Keratinocyte (primary cell): ENCODE data around the gene TXNL4A. TPM values are rescaled to one million over a fixed set of nuclear protein-coding genes. Genes with fewer than 3 reads are reported as not detected.
A peak's percentile ranks its signal among the peaks of the same experiment; 100 is the strongest.

Experiments used
- DNase-seq: peaks from one replicate; pipeline ENCODE4 v3.0.0-alpha.2; 2011; ENCODE audit warnings: low read depth, missing footprints, low spot score
- FAIRE-seq: peaks from 2 replicates; lab custom pipeline; 2011; peaks lifted over from hg19 to GRCh38; lab: Jason Lieb, UNC
- H2AFZ ChIP-seq: 2 replicates; pipeline ENCODE4 v1.6.0; 2012; ENCODE audit warnings: low read length, control low read depth, inconsistent platforms; ENCODE audit not compliant: control insufficient read depth
- H3K27ac ChIP-seq: 2 replicates; pipeline ENCODE4 v1.5.1; 2011; ENCODE audit warnings: low read length; ENCODE audit not compliant: control insufficient read depth, insufficient read depth
- H3K27me3 ChIP-seq: 3 replicates; pipeline ENCODE4 v1.6.0; 2011; ENCODE audit warnings: low read length; ENCODE audit not compliant: control insufficient read depth, insufficient read depth; ENCODE audit errors: extremely low read depth
- H3K36me3 ChIP-seq, 2 experiments: 2 replicates in 1 of 2; 3 replicates in 1 of 2; pipeline ENCODE4 v1.5.1; 2011; ENCODE audit warnings: low read length in 2 of 2, mild to moderate bottlenecking in 1 of 2; ENCODE audit not compliant: control insufficient read depth in 2 of 2, insufficient read depth in 2 of 2; ENCODE audit errors: extremely low read depth in 1 of 2
- H3K4me1 ChIP-seq: 3 replicates; pipeline ENCODE4 v1.5.1; 2011; ENCODE audit warnings: low read length; ENCODE audit not compliant: control insufficient read depth, insufficient read depth; ENCODE audit errors: extremely low read depth
- H3K4me2 ChIP-seq: 3 replicates; pipeline ENCODE4 v1.6.0; 2011; ENCODE audit warnings: low read depth, low read length; ENCODE audit not compliant: control insufficient read depth, insufficient read depth; ENCODE audit errors: extremely low read depth
- H3K4me3 ChIP-seq, 3 experiments: fragments of 200-600 bp in 1 of 3; sonication (generic) in 1 of 3; 2 replicates in 2 of 3; 3 replicates in 1 of 3; pipeline ENCODE4 v1.5.1; 2011 to 2016; ENCODE audit warnings: low read length in 3 of 3, mild to moderate bottlenecking in 3 of 3, control low read depth in 2 of 3, inconsistent platforms in 1 of 3, low read depth in 1 of 3, mixed read lengths in 1 of 3, mixed run types in 1 of 3, moderate library complexity in 1 of 3; ENCODE audit not compliant: control insufficient read depth in 2 of 3, insufficient read depth in 2 of 3; ENCODE audit errors: extremely low read depth in 1 of 3
- H3K79me2 ChIP-seq: 2 replicates; pipeline ENCODE4 v1.6.0; 2012; ENCODE audit warnings: low read length; ENCODE audit not compliant: control insufficient read depth, insufficient read depth
- H3K9ac ChIP-seq: 3 replicates; pipeline ENCODE4 v1.6.0; 2011; ENCODE audit warnings: low read length; ENCODE audit not compliant: control insufficient read depth, insufficient read depth; ENCODE audit errors: extremely low read depth
- H3K9me1 ChIP-seq: 3 replicates; pipeline ENCODE4 v1.6.0; 2011; ENCODE audit warnings: low read length; ENCODE audit not compliant: control insufficient read depth, insufficient read depth; ENCODE audit errors: extremely low read depth
- H3K9me3 ChIP-seq: 2 replicates; pipeline ENCODE4 v1.5.1; 2012; ENCODE audit warnings: low read depth, low read length; ENCODE audit not compliant: control insufficient read depth
- H4K20me1 ChIP-seq: 3 replicates; pipeline ENCODE4 v1.6.0; 2011; ENCODE audit warnings: low read length; ENCODE audit not compliant: control insufficient read depth, insufficient read depth; ENCODE audit errors: extremely low read depth
- CTCF ChIP-seq, 3 experiments: IDR thresholded peaks in 1 of 3; conservative IDR thresholded peaks in 1 of 3; optimal IDR thresholded peaks in 1 of 3; 2 replicates in 2 of 3; 3 replicates in 1 of 3; pipeline versions ENCODE3 to v1.5.1; 2011; ENCODE audit warnings: low read length in 3 of 3, mild to moderate bottlenecking in 3 of 3, moderate library complexity in 2 of 3, control low read depth in 1 of 3, inconsistent platforms in 1 of 3; ENCODE audit not compliant: insufficient read depth in 2 of 3; ENCODE audit errors: extremely low read depth in 1 of 3
- EZH2 ChIP-seq: IDR thresholded peaks from one replicate; pipeline ENCODE4 v1.6.1; 2012; ENCODE audit warnings: inconsistent platforms, mild to moderate bottlenecking, low read length, moderate library complexity
- dilution Hi-C: fragments of 300-500 bp; cut with MboI; formaldehyde crosslinking; loops from one replicate; pipeline ENCODE4 v1.7.0; 2020; ENCODE audit warnings: low sequenced_read_pairs; ENCODE audit not compliant: extremely low pct_ligation_motif_present
- polyA plus RNA-seq, 5 experiments: library from polyadenylated mRNA; depleted of rRNA in 3 of 5; stranded (reverse) in 3 of 5; stranded (forward) in 1 of 5; unstranded in 1 of 5; fragments of >200 nt; gene quantifications; 1 replicate in 1 of 5; 2 replicates in 3 of 5; 3 replicates in 1 of 5; pipeline versions ENCODE4 v1.2.1 to v1.2.3, GENCODE V29; 2011 to 2012; ENCODE audit warnings: missing spikeins in 2 of 5, low read depth in 1 of 5, low replicate concordance in 1 of 5

TXNL4A gene
- polyA plus RNA-seq, 1 donor (not counting 4 experiments of a cell fraction or from before 2014, with no cell fraction given), result 142 TPM

GRCh38 chr18:79962835-79963657 is 25.3 kb downstream of the TXNL4A start:
- FAIRE-seq (peak; percentile 36), DNase-seq (no peak)
- Histone ChIP-seq H3K9ac (peak overlapping the region; percentile 53), H3K36me3 (peaks cover 4 to 8% of the 10 kb centered on the region in 2 experiments), H3K9me3 (no peaks in the 10 kb centered on the region), H3K4me2 (peak overlapping the region; percentile 76), H3K4me1 (peaks cover 41% of the 10 kb centered on the region), H3K79me2 (peaks cover 14% of the 10 kb centered on the region), H3K27me3 (no peaks in the 10 kb centered on the region), H4K20me1 (no peaks in the 10 kb centered on the region), H2AFZ (no peak overlapping the region), H3K9me1 (no peaks in the 10 kb centered on the region), H3K27ac (peak overlapping the region; percentile 53), H3K4me3 (no peak overlapping the region)
- TF ChIP-seq CTCF (optimal IDR thresholded peaks at IDR 0.05 in 1 of 3, IDR thresholded peaks at IDR 0.05 in 1 of 3, conservative IDR thresholded peaks at IDR 0.05 in 1 of 3; ENCODE audit: extremely low read depth in 1 of 3, insufficient read depth in 2 of 3, low read length in 3 of 3) (no peak), EZH2 (no peak)
- dilution Hi-C loops, result no loop called here

GRCh38 chr18:79962311-79962710 is 26.1 kb downstream of the TXNL4A start:
- H3K4me1 ChIP-seq, result peaks cover 41% of the 10 kb centered on the region
- no peaks in the 10 kb centered on the region for H3K9me3 ChIP-seq
- TF ChIP-seq CTCF (optimal IDR thresholded peaks at IDR 0.05 in 1 of 3, IDR thresholded peaks at IDR 0.05 in 1 of 3, conservative IDR thresholded peaks at IDR 0.05 in 1 of 3; ENCODE audit: extremely low read depth in 1 of 3, insufficient read depth in 2 of 3, low read length in 3 of 3) (no peak), EZH2 (no peak)
- H4K20me1 ChIP-seq, result no peaks in the 10 kb centered on the region
- H3K27me3 ChIP-seq, result no peaks in the 10 kb centered on the region
- H3K4me2 ChIP-seq, result peak overlapping the region; percentile 76
- H3K79me2 ChIP-seq, result peaks cover 9% of the 10 kb centered on the region
- DNase-seq (no peak), FAIRE-seq (no peak)
- peaks cover 0 to 3% of the 10 kb centered on the region in 2 experiments for H3K36me3 ChIP-seq
- dilution Hi-C loops, result no loop called here
- H3K9ac ChIP-seq, result peak overlapping the region; percentile 53
- H3K9me1 ChIP-seq, result no peaks in the 10 kb centered on the region
- H3K27ac ChIP-seq, result peak overlapping the region; percentile 53
- H3K4me3 ChIP-seq, result peak overlapping the region in 2 of 3 experiments; percentile 25 to 26
- H2AFZ ChIP-seq, result peak overlapping the region; percentile 88
